ENCODE data around the gene NLRP5. TPM values are rescaled to one million over a fixed set of nuclear protein-coding genes. Genes with fewer than 3 reads are reported as not detected.

The NLRP5 gene
- total RNA-seq (2022; extraction: Qiagen RNA extraction), result 0.03 to 0.08 TPM (median 0.07 TPM) in 5 replicates

DNA sequence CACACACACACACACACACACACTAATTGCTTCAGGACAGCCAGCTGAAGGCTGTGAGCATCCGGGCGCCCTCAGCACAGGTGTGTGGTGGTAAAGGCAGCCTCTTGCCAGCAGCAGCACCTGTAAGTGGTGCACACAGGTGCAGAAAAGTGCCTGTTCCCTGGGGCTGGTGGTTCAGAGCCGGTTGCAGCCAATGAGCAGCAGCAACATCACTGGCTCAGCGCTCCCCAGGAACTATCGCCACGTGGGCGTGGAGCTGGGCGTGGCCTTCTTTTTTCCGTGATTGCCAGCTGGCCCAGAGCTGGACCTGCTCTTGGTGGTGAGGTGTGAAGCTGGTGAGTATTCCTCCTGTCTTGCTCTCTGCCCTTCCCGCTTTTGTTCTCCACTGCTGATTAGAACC lies at the start of gene NLRP5:
NLRP5 (plus strand) TSS at position 289 of the 400 bp plus-strand sequence.

DNA sequence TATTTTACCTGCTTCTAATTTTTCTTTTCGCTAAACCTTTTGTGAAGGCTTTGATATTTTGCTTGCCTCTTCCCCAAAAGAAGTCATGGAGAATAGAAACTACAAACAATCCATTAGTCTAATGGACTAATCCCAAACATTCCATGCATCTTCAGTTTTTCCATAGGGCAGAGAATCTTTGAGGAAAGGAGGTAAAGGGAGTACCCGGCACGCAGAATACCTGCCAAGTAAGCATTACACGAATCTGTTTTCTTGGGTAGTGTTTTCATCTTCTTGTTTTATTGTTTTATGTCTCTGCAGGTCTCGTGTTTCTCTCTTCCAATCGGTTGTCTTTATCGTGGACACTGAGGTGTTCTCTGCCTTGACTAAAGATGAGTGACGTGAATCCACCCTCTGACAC lies 39.0 kb upstream of the NLRP5 start, which contains the start of gene NLRP8:
NLRP8 (plus strand) TSS at position 301 of the 400 bp plus-strand sequence.

Other genes with a start within 250 kb of the NLRP5 start
- not detected in 5 replicates for gene NLRP9, start 248.4 kb upstream of the NLRP5 start, total RNA-seq (2022; extraction: Qiagen RNA extraction)
- gene RFPL4A, start 227.7 kb upstream of the NLRP5 start, total RNA-seq (2022; extraction: Qiagen RNA extraction), result 0.61 to 1.2 TPM (median 0.88 TPM) in 5 replicates
- 0.12 to 0.13 TPM in 2 of 5 replicates, not detected in the others for gene RFPL4AL1, start 217.7 kb upstream of the NLRP5 start, total RNA-seq (2022; extraction: Qiagen RNA extraction)
- 0.04 TPM in 1 of 5 replicates, not detected in the others for gene NLRP11, start 154.8 kb upstream of the NLRP5 start, total RNA-seq (2022; extraction: Qiagen RNA extraction)
- gene NLRP4, start 150.2 kb upstream of the NLRP5 start, total RNA-seq (2022; extraction: Qiagen RNA extraction), result not detected in 5 replicates
- gene NLRP13, start 54.4 kb upstream of the NLRP5 start, total RNA-seq (2022; extraction: Qiagen RNA extraction), result not detected in 5 replicates
- gene NLRP8, start 38.9 kb upstream of the NLRP5 start, total RNA-seq (2022; extraction: Qiagen RNA extraction), result not detected in 5 replicates
- 28.1 to 48.8 TPM (median 46.5 TPM) in 5 replicates for gene ZNF787, start 134.5 kb downstream of the NLRP5 start, total RNA-seq (2022; extraction: Qiagen RNA extraction)
- 15.6 to 27.5 TPM (median 25.2 TPM) in 5 replicates for gene ZNF444, start 154.5 kb downstream of the NLRP5 start, total RNA-seq (2022; extraction: Qiagen RNA extraction)
- not detected in 5 replicates for gene GALP, start 189.2 kb downstream of the NLRP5 start, total RNA-seq (2022; extraction: Qiagen RNA extraction)
- gene ZSCAN5B, start 211.0 kb downstream of the NLRP5 start, total RNA-seq (2022; extraction: Qiagen RNA extraction), result 0.06 TPM in 1 of 5 replicates, not detected in the others
- 0.07 TPM in 1 of 5 replicates, not detected in the others for gene ZSCAN5C, start 215.5 kb downstream of the NLRP5 start, total RNA-seq (2022; extraction: Qiagen RNA extraction)

All from A549 treated with dexamethasone at 1 μM for 4 hours (cell line).